Activated T-cell treated with anti-CD3 and anti-CD28 coated beads, Interleukin-2, amount 50 U/mL, for 24 hours (primary cell): ENCODE results near the gene GOLGA3.
"Not testable (repeated sequence)": the region's sequence is repeated elsewhere in the genome, so short reads cannot be mapped to it uniquely, and the experiment has no call there.

Experiments
- DNase-seq: peaks from one replicate; pipeline ENCODE4 v3.0.0-alpha.2; 2020
- H3K27ac Mint-ChIP-seq: 2 replicates; pipeline ENCODE4 v1.8.0; 2020; ENCODE audit warnings: mild to moderate bottlenecking, mixed read lengths
- H3K27me3 Mint-ChIP-seq: 2 replicates; pipeline ENCODE4 v1.8.0; 2020; ENCODE audit warnings: mixed read lengths
- H3K36me3 Mint-ChIP-seq: 2 replicates; pipeline ENCODE4 v1.8.0; 2020; ENCODE audit warnings: low read depth, mixed read lengths
- H3K4me1 Mint-ChIP-seq: 2 replicates; pipeline ENCODE4 v1.8.0; 2020; ENCODE audit warnings: low read depth, mixed read lengths
- H3K4me3 Mint-ChIP-seq: 2 replicates; pipeline ENCODE4 v1.8.0; 2020; ENCODE audit warnings: mild to moderate bottlenecking, moderate library complexity, mixed read lengths
- H3K9me3 Mint-ChIP-seq: 2 replicates; pipeline ENCODE4 v1.8.0; 2020; ENCODE audit warnings: mixed read lengths

Gene GOLGA3

GRCh38 chr12:132771126-132771838 lies 57.4 kb downstream of the GOLGA3 start:
- H3K4me3 Mint-ChIP-seq: peak overlapping the region; percentile 13
- peaks cover 73% of the 10 kb centered on the region for H3K36me3 Mint-ChIP-seq
- no peaks in the 10 kb centered on the region for H3K27me3 Mint-ChIP-seq
- DNase-seq: peak; percentile 49
- no peaks in the 10 kb centered on the region for H3K9me3 Mint-ChIP-seq
- H3K27ac Mint-ChIP-seq: peak overlapping the region; percentile 85
- peaks cover 55% of the 10 kb centered on the region for H3K4me1 Mint-ChIP-seq

- Mint-ChIP-seq H3K27ac (no peak overlapping the region), H3K9me3 (no peaks in the 10 kb centered on the region), H3K4me1 (peaks cover 42% of the 10 kb centered on the region), H3K4me3 (no peak overlapping the region), H3K36me3 (peaks cover 30% of the 10 kb centered on the region), H3K27me3 (no peaks in the 10 kb centered on the region)
- DNase-seq: no peak
These were observed 62.1 kb downstream of the GOLGA3 start for GRCh38 chr12:132766380-132767085.

GRCh38 chr12:132765361-132765760 lies 63.3 kb downstream of the GOLGA3 start:
- Mint-ChIP-seq H3K4me1 (peaks cover 38% of the 10 kb centered on the region), H3K36me3 (peaks cover 29% of the 10 kb centered on the region), H3K27ac (no peak overlapping the region)

GRCh38 chr12:132764231-132764630 lies 64.4 kb downstream of the GOLGA3 start:
- H3K27ac Mint-ChIP-seq: no peak overlapping the region
- DNase-seq: no peak
- H3K9me3 Mint-ChIP-seq: no peaks in the 10 kb centered on the region
- peaks cover 37% of the 10 kb centered on the region for H3K4me1 Mint-ChIP-seq
- H3K27me3 Mint-ChIP-seq: no peaks in the 10 kb centered on the region
- peaks cover 28% of the 10 kb centered on the region for H3K36me3 Mint-ChIP-seq
- no peak overlapping the region for H3K4me3 Mint-ChIP-seq

More at GRCh38 chr12:132765361-132765760, 63.3 kb downstream of the GOLGA3 start:
- H3K27me3 Mint-ChIP-seq: no peaks in the 10 kb centered on the region
- no peak overlapping the region for H3K4me3 Mint-ChIP-seq
- no peaks in the 10 kb centered on the region for H3K9me3 Mint-ChIP-seq
- no peak for DNase-seq

- H3K27me3 Mint-ChIP-seq: no peaks in the 10 kb centered on the region
- DNase-seq: peak; percentile 91
These were observed 66.6 kb downstream of the GOLGA3 start for GRCh38 chr12:132761921-132762583.

GRCh38 chr12:132761032-132761920 lies 67.4 kb downstream of the GOLGA3 start, which contains the start of gene ANKLE2:
Gene ANKLE2, minus strand, starts transcription at chr12:132761832. Its CDS starts 34 bp downstream, at chr12:132761798.
- Mint-ChIP-seq H3K27me3 (no peaks in the 10 kb centered on the region), H3K36me3 (peaks cover 43% of the 10 kb centered on the region), H3K27ac (peak within 1 kb of the TSS; percentile 99), H3K9me3 (no peaks in the 10 kb centered on the region), H3K4me3 (peak within 1 kb of the TSS; percentile 95), H3K4me1 (peaks cover 33% of the 10 kb centered on the region)
- DNase-seq: peak; percentile 80

More at GRCh38 chr12:132761921-132762583, 66.6 kb downstream of the GOLGA3 start:
- Mint-ChIP-seq H3K4me3 (peak overlapping the region; percentile 80), H3K9me3 (no peaks in the 10 kb centered on the region), H3K27ac (peak overlapping the region; percentile 91), H3K4me1 (peaks cover 32% of the 10 kb centered on the region), H3K36me3 (peaks cover 37% of the 10 kb centered on the region)

GRCh38 chr12:132759359-132759758 lies 69.3 kb downstream of the GOLGA3 start:
- Mint-ChIP-seq H3K36me3 (peaks cover 61% of the 10 kb centered on the region), H3K27me3 (no peaks in the 10 kb centered on the region), H3K27ac (peak overlapping the region; percentile 99), H3K4me3 (peak overlapping the region; percentile 95), H3K4me1 (peaks cover 35% of the 10 kb centered on the region), H3K9me3 (no peaks in the 10 kb centered on the region)
- DNase-seq: no peak

- peak overlapping the region; percentile 57 for H3K27ac Mint-ChIP-seq
These were observed 69.8 kb downstream of the GOLGA3 start for GRCh38 chr12:132758825-132759224.

GRCh38 chr12:132754160-132754932 lies 74.3 kb downstream of the GOLGA3 start:
- Mint-ChIP-seq H3K36me3 (peaks cover 90% of the 10 kb centered on the region), H3K9me3 (no peaks in the 10 kb centered on the region), H3K4me3 (no peak overlapping the region)

More at GRCh38 chr12:132758825-132759224, 69.8 kb downstream of the GOLGA3 start:
- Mint-ChIP-seq H3K4me1 (peaks cover 37% of the 10 kb centered on the region), H3K36me3 (peaks cover 65% of the 10 kb centered on the region)
- DNase-seq, H3K9me3 Mint-ChIP-seq, H3K4me3 Mint-ChIP-seq, H3K27me3 Mint-ChIP-seq: not testable (repeated sequence)

GRCh38 chr12:132753670-132754069 lies 75.0 kb downstream of the GOLGA3 start:
- H3K27ac Mint-ChIP-seq, H3K27me3 Mint-ChIP-seq, H3K9me3 Mint-ChIP-seq, DNase-seq, H3K4me3 Mint-ChIP-seq: not testable (repeated sequence)
- Mint-ChIP-seq H3K4me1 (peaks cover 23% of the 10 kb centered on the region), H3K36me3 (peaks cover 93% of the 10 kb centered on the region)

More at GRCh38 chr12:132754160-132754932, 74.3 kb downstream of the GOLGA3 start:
- no peaks in the 10 kb centered on the region for H3K27me3 Mint-ChIP-seq
- H3K4me1 Mint-ChIP-seq: peaks cover 25% of the 10 kb centered on the region
- no peak for DNase-seq
- peak overlapping the region; percentile 55 for H3K27ac Mint-ChIP-seq

GRCh38 chr12:132748319-132748718 lies 80.3 kb downstream of the GOLGA3 start:
- H3K27me3 Mint-ChIP-seq: no peaks in the 10 kb centered on the region
- H3K4me1 Mint-ChIP-seq: peaks cover 6% of the 10 kb centered on the region
- H3K27ac Mint-ChIP-seq: no peak overlapping the region
- H3K4me3 Mint-ChIP-seq: no peak overlapping the region
- H3K36me3 Mint-ChIP-seq: peaks cover 97% of the 10 kb centered on the region
- no peak for DNase-seq
- no peaks in the 10 kb centered on the region for H3K9me3 Mint-ChIP-seq

- Mint-ChIP-seq H3K9me3 (no peaks in the 10 kb centered on the region), H3K36me3 (peaks cover 97% of the 10 kb centered on the region), H3K27ac (no peak overlapping the region), H3K27me3 (no peaks in the 10 kb centered on the region), H3K4me3 (no peak overlapping the region), H3K4me1 (peaks cover 7% of the 10 kb centered on the region)
- DNase-seq: no peak
These were observed 80.8 kb downstream of the GOLGA3 start for GRCh38 chr12:132747896-132748295.

GRCh38 chr12:132747395-132747794 lies 81.3 kb downstream of the GOLGA3 start:
- H3K27ac Mint-ChIP-seq: no peak overlapping the region
- no peaks in the 10 kb centered on the region for H3K9me3 Mint-ChIP-seq

More at GRCh38 chr12:132747395-132747794, 81.3 kb downstream of the GOLGA3 start:
- Mint-ChIP-seq H3K4me1 (peaks cover 12% of the 10 kb centered on the region), H3K36me3 (peaks cover 97% of the 10 kb centered on the region), H3K4me3 (no peak overlapping the region), H3K27me3 (no peaks in the 10 kb centered on the region)
- no peak for DNase-seq
